GM12892 (cell line): Measurements from ENCODE around the gene ZNF93.

Experiments used
- POLR2A ChIP-seq: IDR thresholded peaks from 2 replicates; pipeline ENCODE4 v1.6.1; 2011; ENCODE audit warnings: low read depth, low read length, control low read depth
- TAF1 ChIP-seq: IDR thresholded peaks from 2 replicates; pipeline ENCODE4 v1.6.1; 2011; ENCODE audit warnings: low read depth, mild to moderate bottlenecking, control low read depth, low read length, borderline replicate concordance

GRCh38 chr19:19956434-19957075, 55.8 kb downstream of the ZNF93 start:
- TF ChIP-seq TAF1: no peak
- no peak for TF ChIP-seq POLR2A
